ENCODE measurements around the gene NTN3.

Gene NTN3

GRCh38 chr16:2466667-2467527 is 4.2 kb upstream of the NTN3 start:
- in situ Hi-C loops (cut with HindIII; ENCODE audit: low sequenced_read_pairs) = no loop called here
- no peak overlapping the region for H3K4me3 ChIP-seq (ENCODE audit: low read depth, low read length)

GRCh38 chr16:2467528-2468232 is 3.4 kb upstream of the NTN3 start:
- peak overlapping the region; percentile 21 for H3K4me3 ChIP-seq (ENCODE audit: low read depth, low read length)
- peak; percentile 72 for DNase-seq (ENCODE audit: low read depth, low spot score)
- TF ChIP-seq CTCF (IDR thresholded peaks at IDR 0.05; ENCODE audit: low read depth, low read length) = no peak
- in situ Hi-C loops (cut with HindIII; ENCODE audit: low sequenced_read_pairs) = no loop called here

More at GRCh38 chr16:2466667-2467527, 4.2 kb upstream of the NTN3 start:
- DNase-seq (ENCODE audit: low read depth, low spot score) = no peak
- no peak for TF ChIP-seq CTCF (IDR thresholded peaks at IDR 0.05; ENCODE audit: low read depth, low read length)

- H3K4me3 ChIP-seq (ENCODE audit: low read depth, low read length) = peak overlapping the region; percentile 21
- TF ChIP-seq CTCF (IDR thresholded peaks at IDR 0.05; ENCODE audit: low read depth, low read length) = no peak
- in situ Hi-C loops (cut with HindIII; ENCODE audit: low sequenced_read_pairs) = no loop called here
- DNase-seq (ENCODE audit: low read depth, low spot score) = no peak
Observed at GRCh38 chr16:2468233-2468724, 2.8 kb upstream of the NTN3 start.

- TF ChIP-seq CTCF (IDR thresholded peaks at IDR 0.05; ENCODE audit: low read depth, low read length) = no peak
- H3K4me3 ChIP-seq (ENCODE audit: low read depth, low read length) = no peak overlapping the region
- in situ Hi-C loops (cut with HindIII; ENCODE audit: low sequenced_read_pairs) = no loop called here
- DNase-seq (ENCODE audit: low read depth, low spot score) = no peak
Observed at GRCh38 chr16:2468725-2469398, 2.2 kb upstream of the NTN3 start.

GRCh38 chr16:2469399-2470233 is 1.5 kb upstream of the NTN3 start:
- H3K4me3 ChIP-seq (ENCODE audit: low read depth, low read length) = no peak overlapping the region
- in situ Hi-C loops (cut with HindIII; ENCODE audit: low sequenced_read_pairs) = no loop called here
- DNase-seq (ENCODE audit: low read depth, low spot score) = no peak
- no peak for TF ChIP-seq CTCF (IDR thresholded peaks at IDR 0.05; ENCODE audit: low read depth, low read length)

- TF ChIP-seq CTCF (IDR thresholded peaks at IDR 0.05; ENCODE audit: low read depth, low read length) = no peak
- DNase-seq (ENCODE audit: low read depth, low spot score) = no peak
- no peak overlapping the region for H3K4me3 ChIP-seq (ENCODE audit: low read depth, low read length)
- in situ Hi-C loops (cut with HindIII; ENCODE audit: low sequenced_read_pairs) = no loop called here
Observed at GRCh38 chr16:2470234-2470601, 879 bp upstream of the NTN3 start.

Measured in astrocyte of the spinal cord (primary cell).